Neural progenitor cell (in vitro differentiated cells): Measurements from ENCODE around the gene IGSF10.

Experiments used
- CTCF ChIP-seq: fragments of 200-600 bp; sonication (generic); IDR thresholded peaks from 2 replicates; pipeline ENCODE4 v1.5.1; 2017; ENCODE audit warnings: antibody characterized with exemption, mild to moderate bottlenecking
- EZH2 ChIP-seq: fragments of 200-600 bp; sonication (generic); IDR thresholded peaks from 2 replicates; pipeline ENCODE4 v1.6.1; 2017; ENCODE audit warnings: antibody characterized with exemption, mild to moderate bottlenecking, moderate library complexity
- EZH2phosphoT487 ChIP-seq: fragments of 200-600 bp; sonication (generic); IDR thresholded peaks from 2 replicates; pipeline ENCODE4 v1.6.1; 2017; ENCODE audit warnings: antibody characterized with exemption

- no peak for TF ChIP-seq CTCF
- no peak for TF ChIP-seq EZH2phosphoT487
- TF ChIP-seq EZH2: no peak
These were observed 2.1 kb upstream of the IGSF10 start for GRCh38 chr3:151462991-151463390.
